K562 (cell line): ENCODE results near the gene TMED6. TPM values are rescaled to one million over a fixed set of nuclear protein-coding genes. Genes with fewer than 3 reads are reported as not detected.

Experiments used
- ATAC-seq: fragments of 200-7000 bp; cut with Tn5 transposase; 3 replicates; pipeline ENCODE4 v1.9.1; 2020; ENCODE audit warnings: moderate library complexity
- BruUV-seq: library from RNA; stranded (reverse); fragments of 400-500 nt; replicated peaks from 2 replicates; lab custom pipeline; 2021; lab: Mats Ljungman, UMichigan
- CTCF ChIA-PET: fragments of 300-600 bp; formaldehyde crosslinking; extraction: SDS; loops from one replicate; lab custom pipeline; 2021; ENCODE audit warnings: low intra/inter-chr PET ratio; lab: Yijun Ruan, JAX
- POLR2A ChIA-PET: fragments of 300-600, 350-650 bp; sonication (Branson Sonifier 250); formaldehyde crosslinking; extraction: SDS; loops from one replicate; lab custom pipeline; 2021; ENCODE audit warnings: antibody characterized with exemption, inconsistent platforms; lab: Yijun Ruan, JAX
- DNase-seq, 4 experiments: peaks; one replicate each; pipeline versions ENCODE4 v3.0.0 to v3.0.0-alpha.2; 2011 to 2018; ENCODE audit warnings: low spot score in 3 of 4, mixed read lengths in 3 of 4; ENCODE audit errors: extremely low read depth in 1 of 4
- FAIRE-seq: peaks from 2 replicates; lab custom pipeline; 2011; peaks lifted over from hg19 to GRCh38; lab: Jason Lieb, UNC
- H2AFZ ChIP-seq: 2 replicates; pipeline ENCODE4 v1.6.0; 2011; ENCODE audit warnings: low read depth, low read length, control low read depth, inconsistent platforms
- H3K27ac ChIP-seq: fragments of 200-600 bp; 3 replicates; pipeline ENCODE4 v1.8.0; 2011; ENCODE audit warnings: low read depth, mild to moderate bottlenecking, control low read depth, inconsistent platforms, low read length, moderate library complexity, mixed read lengths; ENCODE audit errors: extremely low read depth
- H3K27me3 ChIP-seq, 2 experiments: fragments of 300-600 bp in 1 of 2; 2 replicates in 1 of 2; 3 replicates in 1 of 2; pipeline versions ENCODE4 v1.6.0 to v1.8.0; 2011; ENCODE audit warnings: inconsistent platforms in 2 of 2, low read length in 2 of 2, mild to moderate bottlenecking in 1 of 2, mixed read lengths in 1 of 2, moderate library complexity in 1 of 2; ENCODE audit not compliant: control insufficient read depth in 2 of 2, insufficient read depth in 2 of 2
- H3K36me3 ChIP-seq: fragments of 300-600 bp; 3 replicates; pipeline ENCODE4 v1.8.0; 2011; ENCODE audit warnings: mild to moderate bottlenecking, low read length, inconsistent platforms; ENCODE audit not compliant: control insufficient read depth, insufficient read depth
- H3K4me1 ChIP-seq, 2 experiments: fragments of 200-600 bp in 1 of 2; replicated peaks in 1 of 2; 2 replicates in 1 of 2; 3 replicates in 1 of 2; pipeline versions ENCODE4 v1.5.1 to v1.8.0; 2011; ENCODE audit warnings: inconsistent platforms in 2 of 2, low read length in 2 of 2, mild to moderate bottlenecking in 1 of 2, mixed read lengths in 1 of 2, moderate library complexity in 1 of 2; ENCODE audit not compliant: control insufficient read depth in 2 of 2, insufficient read depth in 2 of 2
- H3K4me2 ChIP-seq: 2 replicates; pipeline ENCODE4 v1.6.1; 2011; ENCODE audit warnings: low read length, control low read depth, inconsistent platforms, mixed read lengths; ENCODE audit not compliant: insufficient read depth
- H3K4me3 ChIP-seq: fragments of 200-600 bp; sonication (generic), shearing (Covaris generic); 2 replicates; pipeline ENCODE4 v1.5.1; 2016; ENCODE audit warnings: control low read depth, inconsistent platforms
- H3K79me2 ChIP-seq: fragments of 200-600 bp; 3 replicates; pipeline ENCODE4 v1.8.0; 2011; ENCODE audit warnings: low read length, inconsistent platforms; ENCODE audit not compliant: control insufficient read depth, insufficient read depth
- H3K9ac ChIP-seq, 2 experiments: 2 replicates each; pipeline versions ENCODE4 v1.6.0 to v1.6.1; 2011; ENCODE audit warnings: low read depth in 2 of 2, low read length in 2 of 2, control low read depth in 1 of 2, inconsistent platforms in 1 of 2, mild to moderate bottlenecking in 1 of 2, mixed read lengths in 1 of 2; ENCODE audit not compliant: insufficient read depth in 1 of 2
- H3K9me1 ChIP-seq: one replicate; pipeline ENCODE4 v1.6.0; 2011; ENCODE audit warnings: inconsistent platforms, mild to moderate bottlenecking, low read length, moderate library complexity; ENCODE audit not compliant: control insufficient read depth, insufficient read depth
- H3K9me3 ChIP-seq: replicated peaks from 2 replicates; pipeline ENCODE4 v1.5.1; 2011; ENCODE audit warnings: low read depth, low read length, inconsistent platforms; ENCODE audit not compliant: control insufficient read depth, insufficient read depth
- H4K20me1 ChIP-seq: replicated peaks from 2 replicates; pipeline ENCODE4 v1.6.1; 2011; ENCODE audit warnings: low read length, inconsistent platforms, mixed read lengths; ENCODE audit not compliant: control insufficient read depth, insufficient read depth
- BRCA1 ChIP-seq, 2 experiments: fragments of 450-650 bp in 1 of 2; sonication (generic) in 1 of 2; formaldehyde crosslinking in 1 of 2; IDR thresholded peaks; 2 replicates each; pipeline versions ENCODE4 v1.5.0 to v1.6.1; 2017 to 2020; ENCODE audit warnings: mild to moderate bottlenecking in 1 of 2, missing genetic modification reagents in 1 of 2
- CBX1 ChIP-seq: sonication (generic); IDR thresholded peaks from 2 replicates; pipeline ENCODE4 v1.6.1; 2016; ENCODE audit warnings: antibody characterized with exemption, low read depth, mild to moderate bottlenecking
- DDX20 ChIP-seq: fragments of 450-650 bp; IDR thresholded peaks from 2 replicates; pipeline ENCODE4 v1.6.1; 2016; ENCODE audit warnings: missing genetic modification characterization, low read depth, mild to moderate bottlenecking, missing compliant biosample characterization, moderate library complexity
- GATAD2B ChIP-seq: fragments of 450-650 bp; IDR thresholded peaks from 2 replicates; pipeline ENCODE4 v1.6.1; 2017; ENCODE audit warnings: mild to moderate bottlenecking, borderline replicate concordance
- GTF3C2 ChIP-seq: IDR thresholded peaks from 3 replicates; pipeline ENCODE4 v1.6.1; 2011; ENCODE audit warnings: borderline replicate concordance, mild to moderate bottlenecking, moderate library complexity; ENCODE audit not compliant: insufficient read length; ENCODE audit errors: extremely low read depth
- HCFC1 ChIP-seq: IDR thresholded peaks from 2 replicates; pipeline ENCODE4 v1.6.1; 2012; ENCODE audit warnings: low read depth, low read length, improper control_type of control experiment
- HIVEP1 ChIP-seq: fragments of 250-450 bp; sonication (Bioruptor Pico); IDR thresholded peaks from 2 replicates; pipeline ENCODE4 v1.4.0; 2020; ENCODE audit warnings: mild to moderate bottlenecking
- MLLT1 ChIP-seq, 2 experiments: fragments of 450-650 bp; IDR thresholded peaks; 2 replicates each; pipeline ENCODE4 v1.6.1; 2016
- NFXL1 ChIP-seq: fragments of 450-650 bp; formaldehyde crosslinking; IDR thresholded peaks from 2 replicates; pipeline ENCODE4 v1.4.0; 2021; ENCODE audit warnings: mild to moderate bottlenecking
- RCOR1 ChIP-seq, 2 experiments: IDR thresholded peaks; 2 replicates each; pipeline ENCODE4 v1.6.1; 2012; ENCODE audit warnings: low read depth in 2 of 2, low read length in 2 of 2, borderline replicate concordance in 1 of 2, improper control_type of control experiment in 1 of 2
- ZBTB5 ChIP-seq: fragments of 450-650 bp; IDR thresholded peaks from 2 replicates; pipeline ENCODE4 v1.6.1; 2017; ENCODE audit warnings: antibody characterized with exemption
- ZBTB8A ChIP-seq: fragments of 450-650 bp; IDR thresholded peaks from 2 replicates; pipeline ENCODE4 v1.6.1; 2018; ENCODE audit warnings: mild to moderate bottlenecking, moderate library complexity; ENCODE audit not compliant: partially characterized antibody
- ZNF57 ChIP-seq: fragments of 450-650 bp; formaldehyde crosslinking; IDR thresholded peaks from 2 replicates; pipeline ENCODE4 v1.4.0; 2020; ENCODE audit warnings: mild to moderate bottlenecking, moderate library complexity
- ZNF696 ChIP-seq: fragments of 250-450 bp; sonication (Bioruptor Pico); conservative IDR thresholded peaks from 2 replicates; pipeline ENCODE4 v1.4.0; 2020; ENCODE audit warnings: mild to moderate bottlenecking, moderate library complexity
- WGBS: fragments of 100-300 bp; shearing (Covaris generic); methylation state at CpG from one replicate; pipeline ENCODE4 v1.1.6; 2016; ENCODE audit warnings: low coverage, mixed read lengths; ENCODE audit not compliant: insufficient coverage; ENCODE audit errors: missing lambda C conversion rate; 5-methylcytosine and 5-hydroxymethylcytosine counted together
- in situ Hi-C: fragments of 300-500 bp; cut with MboI; formaldehyde crosslinking; loops from 4 replicates; pipeline ENCODE4 v1.15.0; 2018; ENCODE audit warnings: inconsistent platforms, mixed read lengths
- intact Hi-C: fragments of 100-400 bp; cut with micrococcal nuclease; formaldehyde crosslinking; loops from 2 replicates; pipeline ENCODE4 v1.14.2; 2022
- polyA plus RNA-seq, 8 experiments: library from polyadenylated mRNA; depleted of rRNA in 4 of 8; stranded (reverse) in 5 of 8; unstranded in 3 of 8; fragments of >200 nt; fragmentation: Nextera tagmentation in 2 of 8; fragmentation: Illumina TruSeq in 1 of 8; extraction: Ambion mirVana in 2 of 8; extraction: Trizol in 1 of 8; gene quantifications; 2 replicates each; pipeline versions ENCODE4 v1.2.1 to v1.2.3, GENCODE V29; 2011 to 2014; ENCODE audit warnings: inconsistent platforms in 1 of 8, missing spikeins in 1 of 8
- total RNA-seq, 7 experiments: library from RNA; depleted of rRNA in 6 of 7; stranded (reverse); fragments of >200 nt in 6 of 7; fragmentation: Illumina TruSeq in 2 of 7; extraction: Trizol in 2 of 7; gene quantifications; 2 replicates each; pipeline versions ENCODE4 v1.2.1 to v1.2.3, GENCODE V29; 2011 to 2021; ENCODE audit warnings: low replicate concordance in 1 of 7

TMED6 gene
- total and polyA plus RNA-seq, 9 of the 15 experiments (the other 6 are each of a cell fraction or from before 2014, with no cell fraction given), result 0.14 to 0.45 (median 0.25) TPM; not detected in 2

GRCh38 chr16:69315486-69316311 lies 35.9 kb downstream of the TMED6 start:
- H3K4me1 ChIP-seq, result peaks cover 3 to 15% of the 10 kb centered on the region in 2 experiments; a peak in 2 of 5 replicates
- 0 out of 2 replicates have a peak, but pooled peaks cover 3% of the 10 kb centered on the region for H4K20me1 ChIP-seq
- 94% methylated on average over 16 of the region's 30 CpGs for WGBS
- no TSS peak for BruUV-seq
- ATAC-seq (no peak), DNase-seq (no peak), FAIRE-seq (no peak)
- H3K4me2 ChIP-seq, result no peak overlapping the region
- CTCF ChIA-PET, result no interaction called here
- no peak overlapping the region for H3K27ac ChIP-seq
- in situ Hi-C loops, result no loop called here
- no peaks in the 10 kb centered on the region for H3K27me3 ChIP-seq
- H3K9ac ChIP-seq, result 0 out of 4 replicates have a peak overlapping the region, but pooled peaks of 1 of the 2 experiments have one; percentile 21
- H3K9me3 ChIP-seq, result no peaks in the 10 kb centered on the region
- H2AFZ ChIP-seq, result no peak overlapping the region
- H3K4me3 ChIP-seq, result no peak overlapping the region
- H3K9me1 ChIP-seq, result no peaks in the 10 kb centered on the region
- H3K79me2 ChIP-seq, result peaks cover 40% of the 10 kb centered on the region
- H3K36me3 ChIP-seq, result peaks cover 71% of the 10 kb centered on the region; the same call in 2 of the 3 replicates
- intact Hi-C loops, result no loop called here
- POLR2A ChIA-PET, result interaction anchor here (0.6 to 5.5 kb wide), 2 partner anchors 13 to 131 kb away, joined by 3 to 51 read pairs; partner anchors contain the start of gene PDF
- TF ChIP-seq HIVEP1 (CRISPR knock-in tag) (no peak), ZBTB5 (no peak), DDX20 (tag) (no peak), CBX1 (no peak), NFXL1 (no peak), RCOR1 (IDR thresholded peaks at IDR 0.05; ENCODE audit: borderline replicate concordance in 1 of 2, low read depth in 2 of 2, low read length in 2 of 2) (no peak), MLLT1 (IDR thresholded peaks at IDR 0.05) (no peak), ZBTB8A (no peak), GATAD2B (no peak), ZNF57 (CRISPR knock-in tag) (no peak), HCFC1 (no peak), ZNF696 (no peak), BRCA1 (IDR thresholded peaks at IDR 0.05) (no peak), BRCA1 (CRISPR knock-in tag; IDR thresholded peaks at IDR 0.05) (no peak), GTF3C2 (no peak)
